T-cell (primary cell): Measurements from ENCODE around the gene SCGB1D2. TPM values are rescaled to one million over a fixed set of nuclear protein-coding genes. Genes with fewer than 3 reads are reported as not detected.
"Not testable (repeated sequence)": the region's sequence is repeated elsewhere in the genome, so short reads cannot be mapped to it uniquely, and the experiment has no call there.

Experiments used
- ATAC-seq, 4 experiments: fragments of 200-7000 bp in 3 of 4; fragments of 150-1000 bp in 1 of 4; cut with Tn5 transposase; replicated peaks in 1 of 4; 1 replicate in 3 of 4; 2 replicates in 1 of 4; pipeline ENCODE4 v1.10.0; 2021; ENCODE audit warnings: moderate library complexity in 3 of 4, mild to moderate bottlenecking in 2 of 4, moderate number of reproducible peaks in 1 of 4
- CTCF ChIA-PET, 2 donors: fragments of 300-600 bp; sonication (Branson Sonifier 250); formaldehyde crosslinking; loops; one replicate each; lab custom pipeline; 2022; ENCODE audit warnings: antibody characterized with exemption in 2 of 2; lab: Charles Lee
- POLR2A ChIA-PET, 2 donors: fragments of 300-600 bp; sonication (Branson Sonifier 250); formaldehyde crosslinking; loops; one replicate each; lab custom pipeline; 2022; ENCODE audit warnings: antibody characterized with exemption in 2 of 2; lab: Charles Lee
- DNase-seq, 35 experiments: peaks; one replicate each; pipeline versions ENCODE4 v3.0.0 to v3.0.0-alpha.2; 2013 to 2023
- H3K27ac ChIP-seq: one replicate; pipeline ENCODE4 v1.5.1; 2013; ENCODE audit warnings: low read length
- H3K27me3 ChIP-seq, 2 experiments: replicated peaks in 1 of 2; 1 replicate in 1 of 2; 2 replicates in 1 of 2; pipeline versions ENCODE4 v1.6.1 to v1.7.0; 2013; ENCODE audit warnings: low read length in 1 of 2, mixed read lengths in 1 of 2; ENCODE audit not compliant: control insufficient read depth in 2 of 2, insufficient read depth in 2 of 2; ENCODE audit errors: extremely low read depth in 1 of 2
- H3K36me3 ChIP-seq, 2 donors: 1 replicate in 1 of 2; 2 replicates in 1 of 2; pipeline versions ENCODE4 v1.6.1 to v1.7.0; 2013; ENCODE audit warnings: low read length in 1 of 2; ENCODE audit not compliant: control insufficient read depth in 2 of 2, insufficient read depth in 1 of 2; ENCODE audit errors: extremely low read depth in 1 of 2
- H3K4me1 ChIP-seq, 2 experiments: 1 replicate in 1 of 2; 2 replicates in 1 of 2; pipeline versions ENCODE4 v1.6.1 to v1.7.0; 2013; ENCODE audit warnings: low read length in 2 of 2, mixed read lengths in 1 of 2; ENCODE audit not compliant: insufficient read depth in 2 of 2, control insufficient read depth in 1 of 2; ENCODE audit errors: extremely low read depth in 1 of 2
- H3K4me3 ChIP-seq, 2 donors: 1 replicate in 1 of 2; 2 replicates in 1 of 2; pipeline versions ENCODE4 v1.5.1 to v1.7.0; 2013; ENCODE audit warnings: mild to moderate bottlenecking in 2 of 2, low read length in 1 of 2, moderate library complexity in 1 of 2; ENCODE audit not compliant: control insufficient read depth in 1 of 2; ENCODE audit errors: extremely low read depth in 1 of 2
- H3K9me3 ChIP-seq: 2 replicates; pipeline ENCODE4 v1.7.0; 2013
- H3K27ac Mint-ChIP-seq, 2 donors: one replicate each; pipeline ENCODE4 v1.8.0; 2020 to 2021; ENCODE audit warnings: mild to moderate bottlenecking in 2 of 2, mixed read lengths in 2 of 2
- H3K27me3 Mint-ChIP-seq, 2 donors: one replicate each; pipeline ENCODE4 v1.8.0; 2021 to 2022; ENCODE audit warnings: mixed read lengths in 2 of 2
- H3K36me3 Mint-ChIP-seq: one replicate; pipeline ENCODE4 v1.8.0; 2021; ENCODE audit warnings: mixed read lengths
- H3K4me1 Mint-ChIP-seq, 3 donors: one replicate each; pipeline ENCODE4 v1.8.0; 2020 to 2022; ENCODE audit warnings: mixed read lengths in 3 of 3, mild to moderate bottlenecking in 1 of 3
- H3K4me3 Mint-ChIP-seq, 3 donors: one replicate each; pipeline ENCODE4 v1.8.0; 2020 to 2022; ENCODE audit warnings: mild to moderate bottlenecking in 3 of 3, mixed read lengths in 3 of 3, moderate library complexity in 3 of 3
- H3K9me3 Mint-ChIP-seq, 3 donors: one replicate each; pipeline ENCODE4 v1.8.0; 2020 to 2022; ENCODE audit warnings: mixed read lengths in 3 of 3
- WGBS: methylation state at CpG from one replicate; pipeline ENCODE4 v1.1.5; 2013; ENCODE audit warnings: missing lambda C conversion rate; ENCODE audit not compliant: insufficient coverage; 5-methylcytosine and 5-hydroxymethylcytosine counted together
- total RNA-seq, 35 experiments: library from RNA in 6 of 35; stranded (reverse) in 6 of 35; fragments of 120-200 nt in 1 of 35; gene quantifications; one replicate each; pipeline versions ENCODE4 v1.2.1 to v1.2.4 and lab custom pipeline; 2013 to 2026

Gene SCGB1D2
- total RNA-seq, 5 donors from 2014 or later (not counting 1 experiment from before 2014, with no cell fraction given), result not detected

DNA sequence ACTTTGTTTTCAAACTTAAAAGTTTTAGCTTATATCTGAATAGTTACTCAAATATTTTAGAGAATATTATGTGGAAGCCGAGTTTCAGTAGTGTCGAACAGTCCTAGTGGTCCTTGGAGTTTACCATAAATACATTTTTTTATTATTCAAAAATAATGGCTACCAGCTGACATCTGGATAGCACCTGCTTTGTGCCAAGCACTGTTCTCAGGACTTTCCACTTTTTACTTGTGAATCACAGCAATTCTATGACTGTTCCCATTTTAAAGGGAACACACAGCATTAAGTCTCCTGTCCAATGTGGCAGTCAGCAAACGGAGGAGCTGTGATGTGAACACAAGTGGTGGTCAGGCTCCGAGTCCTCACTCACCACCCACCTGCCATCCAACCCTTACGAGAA, 37.6 kb upstream of the SCGB1D2 start:
- no peak overlapping the region for H3K4me3 Mint-ChIP-seq
- H3K27me3 Mint-ChIP-seq, result peaks cover 26 to 42% of the 10 kb centered on the region in 2 donors
- Histone ChIP-seq H3K27me3 (peaks cover 0 to 33% of the 10 kb centered on the region in 2 experiments), H3K36me3 (no peaks in the 10 kb centered on the region), H3K9me3 (no peaks in the 10 kb centered on the region), H3K4me3 (no peak overlapping the region), H3K27ac (no peak overlapping the region), H3K4me1 (no peaks in the 10 kb centered on the region)
- no peak for ATAC-seq
- no peaks in the 10 kb centered on the region for H3K36me3 Mint-ChIP-seq
- no peaks in the 10 kb centered on the region for H3K4me1 Mint-ChIP-seq
- ChIA-PET CTCF (interaction anchor here in 1 of 2 donors (0.6 kb wide), 1 partner anchor 106 kb away, joined by 4 read pairs; no protein-coding TSS in a partner anchor), POLR2A (no interaction called here)
- DNase-seq, result no peak
- H3K27ac Mint-ChIP-seq, result no peak overlapping the region
- WGBS, result 80% methylated on average over 1 of the region's 5 CpGs
- no peaks in the 10 kb centered on the region for H3K9me3 Mint-ChIP-seq

DNA sequence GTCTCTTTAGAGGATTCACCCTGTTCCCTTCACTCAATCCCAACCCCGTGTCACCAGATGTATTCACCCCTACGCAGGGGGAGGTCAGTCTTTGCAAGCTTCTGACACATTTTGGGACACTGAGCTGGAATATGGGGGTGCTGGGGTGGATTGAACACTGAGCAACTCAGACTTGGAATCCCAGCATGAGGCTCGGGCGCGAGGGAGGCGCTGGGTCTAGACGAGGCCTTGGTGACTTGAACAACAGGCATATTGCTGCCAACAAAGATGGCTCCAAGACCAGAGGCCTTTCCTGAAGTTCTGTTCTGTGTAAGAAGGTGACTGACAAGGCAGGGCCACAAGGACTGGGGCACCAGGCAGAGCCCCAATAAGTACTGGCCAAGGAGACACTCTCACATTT, 36.6 kb upstream of the SCGB1D2 start:
- H3K4me3 ChIP-seq, result no peak overlapping the region
- DNase-seq (no peak), ATAC-seq (no peak)
- no peak overlapping the region for H3K27ac ChIP-seq
- 100% methylated on average over 5 of the region's 7 CpGs for WGBS
- peaks cover 0 to 37% of the 10 kb centered on the region in 2 experiments for H3K27me3 ChIP-seq
- no peaks in the 10 kb centered on the region for H3K36me3 ChIP-seq
- Mint-ChIP-seq H3K36me3 (no peaks in the 10 kb centered on the region), H3K4me1 (no peaks in the 10 kb centered on the region), H3K9me3 (no peaks in the 10 kb centered on the region), H3K27me3 (peaks cover 20 to 35% of the 10 kb centered on the region in 2 donors), H3K27ac (no peak overlapping the region), H3K4me3 (no peak overlapping the region)
- ChIA-PET CTCF (no interaction called here), POLR2A (no interaction called here)
- H3K4me1 ChIP-seq, result no peaks in the 10 kb centered on the region
- no peaks in the 10 kb centered on the region for H3K9me3 ChIP-seq

DNA sequence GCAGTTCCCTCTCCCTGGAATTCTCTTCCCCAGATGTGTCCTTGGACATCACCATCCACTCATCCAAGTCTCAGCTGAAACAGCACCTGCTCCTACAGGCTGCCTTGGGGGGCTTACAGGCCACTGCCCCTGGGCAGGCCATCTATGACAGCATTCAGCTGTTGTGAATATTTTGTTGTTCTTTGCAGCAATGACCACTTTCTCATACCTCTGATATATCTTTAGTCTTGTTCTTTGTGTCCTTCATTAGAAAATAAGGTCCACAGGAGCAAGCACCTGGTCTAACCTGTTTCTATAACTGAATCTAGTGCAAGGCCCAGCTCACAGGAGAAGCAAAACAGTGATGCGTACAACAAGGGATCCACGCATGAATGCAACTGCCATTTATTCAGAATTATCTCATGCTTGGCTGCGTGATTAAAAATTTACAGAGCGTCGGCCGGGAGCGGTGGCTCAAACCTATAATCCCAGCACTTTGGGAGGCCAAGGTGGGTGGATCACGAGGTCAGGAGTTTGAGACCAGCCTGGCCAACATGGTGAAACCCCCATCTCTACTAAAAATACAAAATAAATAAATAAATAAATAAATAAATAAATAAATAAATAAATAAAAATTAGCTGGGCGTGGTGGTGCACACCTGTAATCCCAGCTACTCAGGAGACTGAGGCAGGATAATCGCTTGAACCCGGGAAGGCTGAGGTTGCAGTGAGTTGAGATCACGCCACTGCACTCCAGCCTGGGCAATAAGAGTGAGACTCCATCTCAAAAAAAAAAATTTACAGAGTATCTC, 35.6 kb upstream of the SCGB1D2 start:
- H3K4me1 Mint-ChIP-seq, H3K4me1 ChIP-seq, H3K27ac Mint-ChIP-seq, POLR2A ChIA-PET, DNase-seq, H3K9me3 Mint-ChIP-seq, H3K36me3 ChIP-seq, H3K27ac ChIP-seq, H3K9me3 ChIP-seq, ATAC-seq, H3K36me3 Mint-ChIP-seq, H3K4me3 ChIP-seq, H3K4me3 Mint-ChIP-seq: not testable (repeated sequence)
- H3K27me3 Mint-ChIP-seq, result peaks cover 14 to 30% of the 10 kb centered on the region in 2 donors
- CTCF ChIA-PET, result interaction anchor here in 1 of 2 donors (0.5 to 0.6 kb wide), 2 partner anchors 82 to 409 kb away, joined by 3 read pairs; no protein-coding TSS in a partner anchor
- H3K27me3 ChIP-seq, result peaks cover 0 to 34% of the 10 kb centered on the region in 2 experiments
- WGBS, result 88% methylated on average over 4 of the region's 12 CpGs

GRCh38 chr11:62208785-62209144, 33.3 kb upstream of the SCGB1D2 start:
- no peaks in the 10 kb centered on the region for H3K36me3 ChIP-seq
- no peak overlapping the region for H3K27ac ChIP-seq
- no peaks in the 10 kb centered on the region for H3K4me1 Mint-ChIP-seq
- 57% methylated on average over 2 of the region's 4 CpGs for WGBS
- no peak overlapping the region for H3K27ac Mint-ChIP-seq
- H3K4me1 ChIP-seq, result no peaks in the 10 kb centered on the region
- H3K9me3 Mint-ChIP-seq, result no peaks in the 10 kb centered on the region
- peaks cover 14 to 20% of the 10 kb centered on the region in 2 donors for H3K27me3 Mint-ChIP-seq
- no peak overlapping the region for H3K4me3 Mint-ChIP-seq
- H3K9me3 ChIP-seq, result no peaks in the 10 kb centered on the region
- ATAC-seq (no peak), DNase-seq (no peak)
- POLR2A ChIA-PET, result interaction anchor here in 1 of 2 donors (0.6 kb wide), 1 partner anchor 21 kb away, joined by 3 read pairs; no protein-coding TSS in a partner anchor
- H3K4me3 ChIP-seq, result no peak overlapping the region
- CTCF ChIA-PET, result interaction anchor here in 1 of 2 donors (0.6 kb wide), 1 partner anchor 47 kb away, joined by 3 read pairs; no protein-coding TSS in a partner anchor
- H3K27me3 ChIP-seq, result peaks cover 0 to 28% of the 10 kb centered on the region in 2 experiments
- no peaks in the 10 kb centered on the region for H3K36me3 Mint-ChIP-seq

GRCh38 chr11:62217191-62217748, 24.8 kb upstream of the SCGB1D2 start:
- Histone ChIP-seq H3K27ac (no peak overlapping the region), H3K9me3 (peaks cover 3% of the 10 kb centered on the region), H3K36me3 (no peaks in the 10 kb centered on the region), H3K4me1 (no peaks in the 10 kb centered on the region), H3K27me3 (peaks cover 0 to 2% of the 10 kb centered on the region in 2 experiments), H3K4me3 (no peak overlapping the region)
- Mint-ChIP-seq H3K27me3 (peaks cover 16 to 23% of the 10 kb centered on the region in 2 donors), H3K27ac (no peak overlapping the region), H3K4me1 (no peaks in the 10 kb centered on the region), H3K9me3 (peaks cover 8 to 11% (median 8%) of the 10 kb centered on the region in 3 donors), H3K4me3 (no peak overlapping the region), H3K36me3 (no peaks in the 10 kb centered on the region)
- ChIA-PET POLR2A (no interaction called here), CTCF (interaction anchor here (0.5 to 1.4 kb wide), 2 partner anchors 46 to 161 kb away, joined by 3 to 5 read pairs; no protein-coding TSS in a partner anchor)
- DNase-seq (peak in 1 of 35 experiments; percentile 8), ATAC-seq (no peak)
- 0% methylated on average over 2 of the region's 5 CpGs for WGBS

- peaks cover 15% of the 10 kb centered on the region for H3K9me3 ChIP-seq
- H3K27ac ChIP-seq, result no peak overlapping the region
- ChIA-PET CTCF (no interaction called here), POLR2A (no interaction called here)
- no peak overlapping the region for H3K4me3 ChIP-seq
- ATAC-seq, result no peak
- DNase-seq, result no peak
- Mint-ChIP-seq H3K4me3 (no peak overlapping the region), H3K36me3 (no peaks in the 10 kb centered on the region), H3K4me1 (no peaks in the 10 kb centered on the region), H3K9me3 (peaks cover 23 to 35% (median 31%) of the 10 kb centered on the region in 3 donors), H3K27me3 (peaks cover 8 to 15% of the 10 kb centered on the region in 2 donors), H3K27ac (no peak overlapping the region)
- WGBS, result 100% methylated on average over 1 of the region's 3 CpGs
- no peaks in the 10 kb centered on the region for H3K4me1 ChIP-seq
- H3K27me3 ChIP-seq, result peaks cover 0 to 2% of the 10 kb centered on the region in 2 experiments
- no peaks in the 10 kb centered on the region for H3K36me3 ChIP-seq
Observed at GRCh38 chr11:62221498-62221897, 20.5 kb upstream of the SCGB1D2 start.
